ENCODE data around the gene SMIM14. TPM values are rescaled to one million over a fixed set of nuclear protein-coding genes. Genes with fewer than 3 reads are reported as not detected.

Gene SMIM14
- total and polyA plus RNA-seq, 9 of the 15 experiments (the other 6 are each of a cell fraction or from before 2014, with no cell fraction given), result 0.98 to 3.7 (median 2.2) TPM

DNA sequence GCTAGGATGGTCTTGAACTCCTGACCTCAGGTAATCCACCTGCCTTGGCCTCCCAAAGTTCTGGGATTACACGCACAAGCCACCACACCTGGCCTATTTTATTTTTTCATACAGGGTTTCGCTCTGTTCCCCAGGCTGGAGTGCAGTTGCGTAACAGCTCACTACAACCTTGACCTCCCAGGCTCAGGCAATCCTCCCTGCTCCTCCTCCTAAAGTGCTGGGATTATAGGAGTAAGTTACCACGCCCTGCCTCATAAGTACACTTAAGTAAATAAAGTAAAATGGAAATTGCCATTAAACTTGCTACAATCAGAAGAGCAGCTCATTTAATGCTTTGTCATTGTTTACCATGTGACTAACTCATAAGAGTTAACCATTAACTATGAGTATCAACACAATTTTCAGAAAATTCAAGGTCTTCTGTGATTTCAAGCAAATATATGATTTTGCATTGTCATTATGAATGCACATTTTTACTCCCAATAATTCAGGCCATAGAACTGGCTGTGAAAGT lies 123.7 kb downstream of the SMIM14 start (continued):
- TF ChIP-seq, protein P1, sequence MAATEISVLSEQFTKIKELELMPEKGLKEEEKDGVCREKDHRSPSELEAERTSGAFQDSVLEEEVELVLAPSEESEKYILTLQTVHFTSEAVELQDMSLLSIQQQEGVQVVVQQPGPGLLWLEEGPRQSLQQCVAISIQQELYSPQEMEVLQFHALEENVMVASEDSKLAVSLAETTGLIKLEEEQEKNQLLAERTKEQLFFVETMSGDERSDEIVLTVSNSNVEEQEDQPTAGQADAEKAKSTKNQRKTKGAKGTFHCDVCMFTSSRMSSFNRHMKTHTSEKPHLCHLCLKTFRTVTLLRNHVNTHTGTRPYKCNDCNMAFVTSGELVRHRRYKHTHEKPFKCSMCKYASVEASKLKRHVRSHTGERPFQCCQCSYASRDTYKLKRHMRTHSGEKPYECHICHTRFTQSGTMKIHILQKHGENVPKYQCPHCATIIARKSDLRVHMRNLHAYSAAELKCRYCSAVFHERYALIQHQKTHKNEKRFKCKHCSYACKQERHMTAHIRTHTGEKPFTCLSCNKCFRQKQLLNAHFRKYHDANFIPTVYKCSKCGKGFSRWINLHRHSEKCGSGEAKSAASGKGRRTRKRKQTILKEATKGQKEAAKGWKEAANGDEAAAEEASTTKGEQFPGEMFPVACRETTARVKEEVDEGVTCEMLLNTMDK (IDR thresholded peaks at IDR 0.05; ENCODE audit: borderline replicate concordance, insufficient read depth, low read depth, low read length, poor library complexity, severe bottlenecking), result no peak
- TF ChIP-seq NBN (IDR thresholded peaks at IDR 0.05; ENCODE audit: low read depth) (0 out of 2 replicates have a peak, but pooled peaks have one; percentile 46), SMARCE1 (IDR thresholded peaks at IDR 0.05) (0 out of 2 replicates have a peak, but pooled peaks have one; percentile 40), FOXA3 (CRISPR knock-in tag; conservative IDR thresholded peaks at IDR 0.05 in 1 of 2, IDR thresholded peaks at IDR 0.05 in 1 of 2) (peak; percentile 79 to 89), NRF1 (conservative IDR thresholded peaks at IDR 0.05 in 1 of 2, IDR thresholded peaks at IDR 0.05 in 1 of 2) (0 out of 4 replicates have a peak, but pooled peaks of 1 of the 2 experiments have one; percentile 16), ZNF668 (CRISPR knock-in tag; IDR thresholded peaks at IDR 0.05) (no peak), ZNF830 (CRISPR knock-in tag; IDR thresholded peaks at IDR 0.05) (no peak), ZBTB1 (CRISPR knock-in tag; IDR thresholded peaks at IDR 0.05; ENCODE audit: borderline replicate concordance, low read depth) (no peak), FOSL1 (tag; conservative IDR thresholded peaks at IDR 0.05) (0 out of 2 replicates have a peak, but pooled peaks have one; percentile 34), NR2C2 (CRISPR knock-in tag; IDR thresholded peaks at IDR 0.05) (no peak), NR2C2 (tag; IDR thresholded peaks at IDR 0.05) (no peak), GABPB2 (CRISPR knock-in tag; conservative IDR thresholded peaks at IDR 0.05) (no peak), MAFK (IDR thresholded peaks at IDR 0.05; ENCODE audit: low read length) (peak; percentile 78; the same call in 1 of the 2 replicates), CHD4 (IDR thresholded peaks at IDR 0.05; ENCODE audit: insufficient read depth, insufficient replicate concordance, low read depth, low read length, poor library complexity, severe bottlenecking) (no peak), RBBP5 (IDR thresholded peaks at IDR 0.05; ENCODE audit: borderline replicate concordance, insufficient read depth, low read length, poor library complexity, severe bottlenecking) (no peak), CBX1 (IDR thresholded peaks at IDR 0.05; ENCODE audit: low read depth) (no peak)
- TF ChIP-seq, protein P2, sequence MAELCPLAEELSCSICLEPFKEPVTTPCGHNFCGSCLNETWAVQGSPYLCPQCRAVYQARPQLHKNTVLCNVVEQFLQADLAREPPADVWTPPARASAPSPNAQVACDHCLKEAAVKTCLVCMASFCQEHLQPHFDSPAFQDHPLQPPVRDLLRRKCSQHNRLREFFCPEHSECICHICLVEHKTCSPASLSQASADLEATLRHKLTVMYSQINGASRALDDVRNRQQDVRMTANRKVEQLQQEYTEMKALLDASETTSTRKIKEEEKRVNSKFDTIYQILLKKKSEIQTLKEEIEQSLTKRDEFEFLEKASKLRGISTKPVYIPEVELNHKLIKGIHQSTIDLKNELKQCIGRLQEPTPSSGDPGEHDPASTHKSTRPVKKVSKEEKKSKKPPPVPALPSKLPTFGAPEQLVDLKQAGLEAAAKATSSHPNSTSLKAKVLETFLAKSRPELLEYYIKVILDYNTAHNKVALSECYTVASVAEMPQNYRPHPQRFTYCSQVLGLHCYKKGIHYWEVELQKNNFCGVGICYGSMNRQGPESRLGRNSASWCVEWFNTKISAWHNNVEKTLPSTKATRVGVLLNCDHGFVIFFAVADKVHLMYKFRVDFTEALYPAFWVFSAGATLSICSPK (IDR thresholded peaks at IDR 0.05; ENCODE audit: borderline replicate concordance), result no peak
- TF ChIP-seq, protein P3, sequence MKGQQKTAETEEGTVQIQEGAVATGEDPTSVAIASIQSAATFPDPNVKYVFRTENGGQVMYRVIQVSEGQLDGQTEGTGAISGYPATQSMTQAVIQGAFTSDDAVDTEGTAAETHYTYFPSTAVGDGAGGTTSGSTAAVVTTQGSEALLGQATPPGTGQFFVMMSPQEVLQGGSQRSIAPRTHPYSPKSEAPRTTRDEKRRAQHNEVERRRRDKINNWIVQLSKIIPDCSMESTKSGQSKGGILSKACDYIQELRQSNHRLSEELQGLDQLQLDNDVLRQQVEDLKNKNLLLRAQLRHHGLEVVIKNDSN (CRISPR knock-in tag; IDR thresholded peaks at IDR 0.05), result no peak

Data from K562 (cell line).